Stimulated activated CD8-positive, alpha-beta memory T cell treated with anti-CD3 and anti-CD28 coated beads, Interleukin-7, amount 100 ng/mL, for 24 hours (primary cell): ENCODE measurements around the gene PAPLN.
"Not testable (repeated sequence)": the region's sequence is repeated elsewhere in the genome, so short reads cannot be mapped to it uniquely, and the experiment has no call there.

Source experiments
- DNase-seq: peaks from one replicate; pipeline ENCODE4 v3.0.0-alpha.2; 2020; ENCODE audit warnings: low read depth

PAPLN gene

DNA sequence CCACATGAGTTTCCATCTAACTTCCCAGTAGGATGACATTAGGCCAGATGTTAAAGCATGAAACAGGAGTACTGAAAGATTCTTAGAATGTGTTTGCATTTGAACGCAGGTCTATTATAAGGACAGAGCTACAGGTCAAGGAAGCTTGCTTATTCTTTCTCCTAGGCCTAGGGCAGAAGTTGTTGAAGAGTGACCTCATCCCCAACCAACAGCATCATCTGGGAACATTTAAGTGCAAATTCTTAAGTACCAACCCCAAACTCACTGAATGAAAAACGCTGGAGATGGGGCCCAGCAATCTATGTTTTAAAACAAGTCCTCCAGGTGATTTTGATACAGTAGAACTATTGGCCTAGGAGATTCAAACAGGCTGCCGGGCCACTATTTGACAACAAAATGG, 52.4 kb downstream of the PAPLN start:
- no peak for DNase-seq

DNA sequence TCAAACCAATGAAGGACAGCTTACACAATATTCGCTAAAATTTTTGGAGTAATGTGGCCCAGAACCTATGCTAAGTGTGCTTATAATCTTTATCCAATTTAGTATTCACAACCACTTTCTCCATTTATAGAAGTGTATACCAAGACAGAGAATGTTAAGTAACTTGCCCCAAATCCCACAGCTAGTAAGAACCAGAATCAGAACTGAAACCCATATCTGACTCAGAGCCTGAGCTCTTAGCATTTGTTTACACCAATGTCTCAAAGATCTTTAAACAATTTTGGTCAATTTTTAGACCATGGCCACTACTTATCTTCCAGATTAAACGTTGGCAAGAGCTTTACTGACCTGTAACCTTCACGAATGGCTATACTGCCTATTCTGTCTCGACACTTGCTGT, 53.0 kb downstream of the PAPLN start:
- DNase-seq: no peak

DNA sequence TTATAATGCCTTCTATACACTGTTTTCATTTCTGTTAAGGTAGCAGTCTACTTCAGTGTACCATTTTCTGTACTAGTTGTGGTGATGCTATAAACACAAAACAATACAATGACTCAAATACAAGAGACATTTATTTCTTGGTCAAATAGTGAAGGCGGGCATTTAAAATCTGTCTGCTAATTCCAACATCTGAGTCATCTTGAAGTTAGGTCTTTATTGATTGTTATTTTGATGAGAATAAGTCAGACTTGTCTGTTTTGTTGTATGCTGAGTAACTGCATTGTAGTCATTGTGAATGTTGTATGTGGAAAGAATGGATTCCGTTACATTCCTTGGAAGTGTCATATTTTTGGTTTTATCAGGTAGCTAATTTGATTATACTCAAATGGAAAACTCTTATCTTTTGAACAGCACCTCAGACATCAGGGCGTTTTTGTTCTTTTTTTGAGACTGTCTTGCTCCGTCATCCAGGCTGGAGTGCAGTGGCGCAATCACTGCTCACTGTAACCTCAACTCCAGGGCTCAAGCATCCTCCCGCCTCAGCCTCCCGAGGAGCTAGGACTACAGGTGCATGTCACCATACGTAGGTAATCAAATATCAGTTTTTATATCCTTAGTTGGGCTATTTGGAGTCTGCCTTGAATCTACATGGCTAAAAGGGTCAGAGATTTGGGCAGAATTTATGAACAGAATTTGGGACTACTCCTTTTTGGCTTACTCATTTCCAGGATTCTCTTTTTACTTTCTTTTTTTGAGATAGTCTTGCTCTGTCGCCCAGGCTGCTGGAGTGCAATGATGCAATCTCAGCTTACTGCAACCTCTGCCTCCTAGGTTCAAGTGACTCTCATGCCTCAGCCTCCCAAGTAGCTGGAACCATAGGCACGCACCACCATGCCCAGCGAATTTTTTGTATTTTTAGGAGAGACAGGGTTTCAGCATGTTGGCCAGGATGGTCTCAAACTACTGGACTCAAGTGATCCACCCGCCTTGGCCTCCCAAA, 56.8 kb downstream of the PAPLN start:
- no peak for DNase-seq

DNA sequence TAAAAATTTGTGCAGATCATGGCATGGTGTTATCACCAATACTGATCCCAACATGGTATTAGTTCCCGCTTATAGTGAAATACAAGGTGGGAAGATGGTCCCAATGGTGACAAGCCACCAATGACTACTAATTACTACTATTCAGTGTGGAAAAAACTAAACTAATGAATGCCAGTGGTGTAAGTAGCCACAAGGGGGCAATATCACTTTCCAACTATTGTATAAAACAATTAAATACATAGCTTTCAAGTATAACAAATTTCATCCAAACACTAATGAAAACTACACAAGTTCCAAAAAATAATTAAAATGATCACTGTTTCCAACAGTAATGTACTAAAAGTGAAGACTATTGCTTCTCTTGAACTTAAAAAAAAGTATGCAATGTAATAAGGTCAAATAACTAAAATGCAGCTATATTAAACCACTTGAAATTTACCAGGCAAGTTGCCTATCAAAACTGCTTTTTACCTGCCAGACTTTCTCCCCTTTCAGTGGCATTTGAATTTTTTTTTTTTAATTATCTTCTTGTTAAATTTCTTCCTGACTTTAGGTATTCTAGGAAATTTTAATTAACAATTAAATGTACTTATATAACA, 58.0 kb downstream of the PAPLN start:
- no peak for DNase-seq

DNA sequence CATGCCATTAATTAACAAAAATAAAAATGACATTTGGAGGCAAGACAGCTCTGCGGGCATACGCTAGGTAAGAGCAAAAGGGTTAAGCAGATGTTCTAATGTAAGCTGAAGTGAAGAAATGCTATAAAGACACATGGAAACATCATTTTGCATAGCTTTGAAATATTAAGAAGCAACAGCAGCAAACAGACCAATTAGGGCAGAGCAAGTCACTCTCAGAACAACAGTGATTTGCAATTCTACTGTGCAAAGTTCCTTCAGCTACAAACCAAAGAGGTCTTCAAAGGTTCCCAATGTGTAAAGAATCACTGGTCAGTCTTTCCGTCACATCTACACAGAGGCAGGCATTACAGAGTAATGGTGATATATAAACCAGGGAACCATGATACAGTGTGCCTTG, 68.2 kb downstream of the PAPLN start:
- DNase-seq: no peak

DNA sequence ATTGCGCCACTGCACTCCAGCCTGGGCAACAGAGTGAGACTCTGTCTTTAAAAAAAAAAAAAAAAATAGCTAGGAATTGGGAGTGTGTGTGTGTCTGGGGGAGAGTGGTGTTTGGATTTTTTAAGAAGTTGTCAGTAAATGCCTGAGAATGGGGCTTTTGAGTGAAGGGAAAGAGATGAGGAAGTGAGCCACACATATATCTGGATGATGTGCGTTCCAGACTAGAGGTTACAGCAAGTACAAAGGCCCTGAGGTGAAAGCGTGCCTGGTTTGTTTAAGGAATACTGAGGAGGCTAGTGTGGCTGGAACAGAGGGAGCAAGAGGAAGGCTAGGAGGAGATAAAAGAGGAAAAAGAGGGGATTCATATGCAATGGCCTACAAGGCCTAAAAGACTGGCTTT, 70.0 kb downstream of the PAPLN start:
- no peak for DNase-seq

DNA sequence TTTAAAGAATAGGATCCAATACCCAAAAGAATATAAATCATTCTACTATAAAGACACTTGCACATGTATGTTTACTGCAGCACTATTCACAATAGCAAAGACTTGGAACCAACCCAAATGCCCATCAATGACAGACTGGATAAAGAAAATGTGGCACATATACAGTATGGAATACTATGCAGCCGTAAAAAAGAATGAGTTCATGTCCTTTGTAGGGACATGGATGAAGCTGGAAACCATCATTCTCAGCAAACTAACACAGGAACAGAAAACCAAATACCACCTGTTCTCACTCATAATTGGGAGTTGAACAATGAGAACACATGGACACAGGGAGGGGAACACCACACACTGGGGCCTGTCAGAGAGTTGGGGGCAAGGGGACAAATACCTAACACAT, 71.9 kb downstream of the PAPLN start:
- not testable (repeated sequence) for DNase-seq

DNA sequence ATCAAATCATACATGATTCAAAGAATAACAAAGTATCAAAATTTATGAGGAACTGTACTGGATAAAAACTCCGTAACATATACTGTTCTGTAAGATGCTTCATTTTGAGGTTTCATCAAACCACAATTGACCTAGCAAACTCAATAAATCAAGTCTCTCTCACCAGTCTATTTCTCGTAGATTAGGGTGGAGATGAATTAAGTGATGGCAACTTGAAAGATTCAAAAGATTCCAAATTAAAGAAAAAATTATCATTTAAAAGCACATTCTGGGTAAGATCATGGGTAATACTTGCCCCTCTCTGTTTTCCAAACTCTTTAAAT, 74.4 kb downstream of the PAPLN start:
- no peak for DNase-seq

DNA sequence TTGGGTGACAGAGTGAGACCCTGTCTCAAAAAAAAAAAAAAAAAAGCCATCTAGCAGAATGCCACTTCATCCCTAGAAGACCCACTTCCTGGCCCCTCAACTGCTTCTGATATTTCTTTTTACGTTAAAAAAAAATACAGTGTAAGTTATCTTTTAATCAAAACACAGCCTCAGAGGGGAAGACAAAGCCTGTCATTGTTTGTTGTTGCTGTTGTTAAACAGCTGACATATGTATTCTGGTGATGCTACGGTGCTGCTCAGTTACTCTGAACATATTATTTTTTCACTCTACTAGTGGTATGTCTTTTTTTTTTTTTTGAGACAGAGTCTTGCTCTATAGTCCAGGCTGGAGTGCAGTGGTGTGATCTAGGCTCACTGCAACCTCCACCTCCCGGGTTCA, 75.4 kb downstream of the PAPLN start:
- no peak for DNase-seq

DNA sequence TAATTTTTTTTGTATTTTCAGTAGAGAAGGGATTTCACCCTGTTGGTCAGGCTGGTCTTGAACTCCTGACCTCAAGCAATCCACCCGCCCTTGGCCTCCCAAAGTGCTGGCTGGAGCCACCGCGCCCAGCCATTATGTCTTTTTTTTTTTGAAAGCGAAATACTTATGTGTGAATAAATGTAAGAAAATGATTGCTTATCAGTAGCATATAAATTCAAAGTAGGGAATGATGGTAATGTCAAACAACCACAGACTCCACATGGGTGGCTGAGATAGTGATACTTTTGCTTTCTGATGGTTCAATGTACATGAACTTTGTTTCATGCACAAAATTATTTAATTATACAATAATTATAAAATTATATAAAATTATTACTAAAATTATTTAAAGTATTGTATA, 75.8 kb downstream of the PAPLN start:
- DNase-seq: no peak

DNA sequence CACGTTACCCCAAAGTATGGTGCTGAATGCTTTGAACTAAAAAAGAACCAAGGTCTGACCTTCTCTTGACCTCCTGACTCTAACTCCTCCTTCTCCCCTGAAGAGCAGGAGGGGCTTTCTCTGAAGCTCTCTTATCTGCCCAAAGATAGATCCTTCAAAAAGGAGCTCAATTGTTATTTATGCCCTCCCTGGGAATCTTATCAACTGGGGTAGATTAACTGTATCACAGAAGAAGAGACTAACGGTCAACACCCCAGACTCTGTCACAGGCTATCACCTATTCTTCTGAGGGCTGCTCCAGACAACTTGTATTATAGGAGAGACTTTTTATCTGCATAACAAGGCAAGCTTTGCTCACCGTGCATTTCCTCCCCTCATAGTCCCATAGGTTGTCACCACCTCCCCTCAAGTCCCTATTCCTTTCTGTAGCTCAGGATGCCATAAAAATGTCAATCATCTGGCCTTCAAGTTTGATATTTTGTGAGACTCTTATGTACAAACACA, 86.6 kb downstream of the PAPLN start:
- no peak for DNase-seq
